HCT116 (cell line): ENCODE results near the gene FOXF2. TPM values are rescaled to one million over a fixed set of nuclear protein-coding genes. Genes with fewer than 3 reads are reported as not detected.

Experiments used
- ATAC-seq: fragments of 200-7000 bp; cut with Tn5 transposase; 2 replicates; pipeline ENCODE4 v1.9.1; 2020; ENCODE audit warnings: mild to moderate bottlenecking, moderate library complexity
- BruUV-seq: library from RNA; stranded (reverse); fragments of 400-500 nt; replicated peaks from 2 replicates; lab custom pipeline; 2021; lab: Mats Ljungman, UMichigan
- CTCF ChIA-PET: fragments of 300-600 bp; sonication (Branson Sonifier 250); formaldehyde crosslinking; loops from one replicate; lab custom pipeline; 2021; ENCODE audit warnings: antibody characterized with exemption; lab: Charles Lee
- POLR2A ChIA-PET: fragments of 300-600, 350-600 bp; sonication (Branson Sonifier 250); formaldehyde crosslinking; loops from one replicate; lab custom pipeline; 2021; ENCODE audit warnings: antibody characterized with exemption; lab: Charles Lee
- RAD21 ChIA-PET, 2 experiments: fragments of 300-600 bp; sonication (Branson Sonifier 250); formaldehyde crosslinking; loops; one replicate each; lab custom pipeline; 2023; ENCODE audit warnings: low total read pairs in 2 of 2; ENCODE audit not compliant: uncharacterized antibody in 2 of 2, unreplicated experiment in 2 of 2, low non-redundant PET in 1 of 2; lab: Charles Lee
- DNase-seq: peaks from one replicate; pipeline ENCODE4 v3.0.0-alpha.2; 2010; ENCODE audit warnings: low read depth, low spot score
- H2AFZ ChIP-seq: fragments of 200-600 bp; shearing (Covaris generic), sonication (generic); 2 replicates; pipeline ENCODE4 v1.6.1; 2017; ENCODE audit warnings: low read depth, mixed run types, mixed read lengths, antibody characterized with exemption, low read length; ENCODE audit not compliant: poor library complexity, severe bottlenecking
- H3K27ac ChIP-seq: 2 replicates; pipeline ENCODE4 v1.5.1; 2012; ENCODE audit warnings: low read depth, low read length
- H3K27me3 ChIP-seq: fragments of 200-600 bp; sonication (generic); 2 replicates; pipeline ENCODE4 v1.6.1; 2016; ENCODE audit warnings: mixed run types, low read length, mixed read lengths; ENCODE audit not compliant: insufficient read depth
- H3K36me3 ChIP-seq, 2 experiments: fragments of 200-500 bp in 1 of 2; fragments of 200-600 bp in 1 of 2; sonication (Bioruptor generic) in 1 of 2; sonication (generic) in 1 of 2; 2 replicates each; pipeline versions ENCODE4 v1.5.1 to v1.6.1; 2014 to 2016; ENCODE audit warnings: low read length in 2 of 2, inconsistent platforms in 1 of 2, mixed read lengths in 1 of 2, mixed run types in 1 of 2; ENCODE audit not compliant: insufficient read depth in 2 of 2, control insufficient read depth in 1 of 2
- H3K4me1 ChIP-seq, 2 experiments: fragments of 200-600 bp in 1 of 2; sonication (generic) in 1 of 2; 2 replicates each; pipeline versions ENCODE4 v1.5.1 to v1.6.1; 2012 to 2017; ENCODE audit warnings: low read length in 2 of 2, inconsistent platforms in 1 of 2, mild to moderate bottlenecking in 1 of 2, mixed read lengths in 1 of 2, mixed run types in 1 of 2, moderate library complexity in 1 of 2; ENCODE audit not compliant: insufficient read depth in 2 of 2, control insufficient read depth in 1 of 2
- H3K4me2 ChIP-seq: fragments of 200-600 bp; sonication (generic); 2 replicates; pipeline ENCODE4 v1.6.1; 2017; ENCODE audit warnings: mixed run types, low read length, mixed read lengths
- H3K4me3 ChIP-seq, 2 experiments: fragments of 200-600 bp in 1 of 2; sonication (generic) in 1 of 2; replicated peaks in 1 of 2; 2 replicates each; pipeline ENCODE4 v1.5.1; 2011 to 2016; ENCODE audit warnings: low read length in 2 of 2, control low read depth in 1 of 2, low read depth in 1 of 2, mild to moderate bottlenecking in 1 of 2, mixed read lengths in 1 of 2, mixed run types in 1 of 2
- H3K79me2 ChIP-seq: fragments of 200-600 bp; sonication (generic); 2 replicates; pipeline ENCODE4 v1.6.1; 2017; ENCODE audit warnings: mild to moderate bottlenecking, mixed run types, low read length, moderate library complexity, mixed read lengths; ENCODE audit not compliant: insufficient read depth
- H3K9ac ChIP-seq: fragments of 200-600 bp; sonication (generic); 2 replicates; pipeline ENCODE4 v1.6.1; 2016; ENCODE audit warnings: low read length, mixed read lengths
- H3K9me2 ChIP-seq: fragments of 200-600 bp; sonication (generic), shearing (Covaris generic); 2 replicates; pipeline ENCODE4 v1.6.1; 2017; ENCODE audit warnings: mixed run types, mild to moderate bottlenecking, moderate library complexity; ENCODE audit not compliant: insufficient read depth
- H3K9me3 ChIP-seq, 2 experiments: fragments of 200-500 bp in 1 of 2; fragments of 200-600 bp in 1 of 2; sonication (Bioruptor generic) in 1 of 2; sonication (generic) in 1 of 2; 2 replicates each; pipeline ENCODE4 v1.6.1; 2014 to 2017; ENCODE audit warnings: low read length in 2 of 2, mixed read lengths in 2 of 2, inconsistent platforms in 1 of 2, low read depth in 1 of 2, mild to moderate bottlenecking in 1 of 2, mixed run types in 1 of 2, moderate library complexity in 1 of 2; ENCODE audit not compliant: control insufficient read depth in 1 of 2, insufficient read depth in 1 of 2
- H4K20me1 ChIP-seq: fragments of 200-600 bp; sonication (generic), shearing (Covaris generic); 2 replicates; pipeline ENCODE4 v1.6.1; 2017; ENCODE audit warnings: mixed run types, mild to moderate bottlenecking, moderate library complexity; ENCODE audit not compliant: insufficient read depth
- CBX3 ChIP-seq: IDR thresholded peaks from 2 replicates; pipeline ENCODE4 v1.6.1; 2012; ENCODE audit warnings: low read depth
- CEBPB ChIP-seq: IDR thresholded peaks from 2 replicates; pipeline ENCODE4 v1.6.1; 2012; ENCODE audit warnings: low read depth
- EGR1 ChIP-seq: IDR thresholded peaks from 2 replicates; pipeline ENCODE4 v1.6.1; 2012; ENCODE audit warnings: low read depth
- EZH2 ChIP-seq: fragments of 200-600 bp; sonication (generic); IDR thresholded peaks from 2 replicates; pipeline ENCODE4 v1.6.1; 2017; ENCODE audit warnings: antibody characterized with exemption, mixed run types
- EZH2phosphoT487 ChIP-seq: fragments of 200-600 bp; IDR thresholded peaks from 2 replicates; pipeline ENCODE4 v1.6.1; 2018; ENCODE audit warnings: antibody characterized with exemption, borderline replicate concordance
- FOSL1 ChIP-seq: IDR thresholded peaks from 2 replicates; pipeline ENCODE4 v1.6.1; 2012; ENCODE audit warnings: low read depth
- JUND ChIP-seq: IDR thresholded peaks from 2 replicates; pipeline ENCODE4 v1.6.1; 2012
- RAD21 ChIP-seq: IDR thresholded peaks from 2 replicates; pipeline ENCODE4 v1.6.1; 2012; ENCODE audit warnings: low read depth, mild to moderate bottlenecking
- REST ChIP-seq: IDR thresholded peaks from 2 replicates; pipeline ENCODE4 v1.6.1; 2012; ENCODE audit warnings: low read depth
- SRF ChIP-seq: IDR thresholded peaks from 2 replicates; pipeline ENCODE4 v1.6.1; 2012; ENCODE audit warnings: low read depth
- TCF7L2 ChIP-seq: IDR thresholded peaks from 2 replicates; pipeline ENCODE4 v1.7.0; 2011; ENCODE audit warnings: borderline replicate concordance, inconsistent platforms; ENCODE audit not compliant: insufficient read depth, insufficient read length; ENCODE audit errors: extremely low read depth
- YY1 ChIP-seq: IDR thresholded peaks from 2 replicates; pipeline ENCODE4 v1.6.1; 2011; ENCODE audit warnings: low read length, low read depth, moderate library complexity, mild to moderate bottlenecking; ENCODE audit not compliant: insufficient replicate concordance; ENCODE audit errors: extremely low read depth
- ZFX ChIP-seq: fragments of 450-650 bp; IDR thresholded peaks from 2 replicates; pipeline ENCODE4 v1.6.1; 2017
- intact Hi-C: fragments of 100-400 bp; cut with micrococcal nuclease; formaldehyde crosslinking; loops from 2 replicates; pipeline ENCODE4 v1.10.0; 2022
- total RNA-seq: library from RNA; stranded (reverse); gene quantifications from one replicate; pipeline ENCODE4 v1.2.1, GENCODE V29; 2021; ENCODE audit not compliant: unreplicated experiment
- TF ChIP-seq, protein P1 (sequence below): IDR thresholded peaks from 2 replicates; pipeline ENCODE4 v1.6.1; 2012
- TF ChIP-seq, protein P2 (sequence below): IDR thresholded peaks from 2 replicates; pipeline ENCODE4 v1.6.1; 2011; ENCODE audit warnings: mild to moderate bottlenecking, low read length, moderate library complexity; ENCODE audit not compliant: insufficient replicate concordance; ENCODE audit errors: extremely low read depth

Gene FOXF2
- total RNA-seq, 1 experiment from 2014 or later = not detected

- H3K9me2 ChIP-seq = no peaks in the 10 kb centered on the region
- no peak overlapping the region for H3K4me3 ChIP-seq
- H3K9me3 ChIP-seq = no peaks in the 10 kb centered on the region
- no peak for DNase-seq
- H3K4me2 ChIP-seq = no peak overlapping the region
- ATAC-seq = no peak
- intact Hi-C loops = no loop called here
- no peaks in the 10 kb centered on the region for H4K20me1 ChIP-seq
- H3K9ac ChIP-seq = no peak overlapping the region
- RAD21 ChIA-PET = no interaction called here
- POLR2A ChIA-PET = no interaction called here
- no peak overlapping the region for H2AFZ ChIP-seq
- TF ChIP-seq EGR1 = no peak
- TF ChIP-seq RAD21 = no peak
- no peak for TF ChIP-seq REST
- no peak for TF ChIP-seq YY1
- TF ChIP-seq EZH2phosphoT487 = no peak
- TF ChIP-seq, protein P1, sequence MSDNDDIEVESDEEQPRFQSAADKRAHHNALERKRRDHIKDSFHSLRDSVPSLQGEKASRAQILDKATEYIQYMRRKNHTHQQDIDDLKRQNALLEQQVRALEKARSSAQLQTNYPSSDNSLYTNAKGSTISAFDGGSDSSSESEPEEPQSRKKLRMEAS = no peak
- TF ChIP-seq SRF = no peak
- no peak for TF ChIP-seq EZH2
- no peak for TF ChIP-seq ZFX
- TF ChIP-seq CBX3 = no peak
- no peak for TF ChIP-seq CEBPB
- TF ChIP-seq FOSL1 = no peak
- TF ChIP-seq, protein P2, sequence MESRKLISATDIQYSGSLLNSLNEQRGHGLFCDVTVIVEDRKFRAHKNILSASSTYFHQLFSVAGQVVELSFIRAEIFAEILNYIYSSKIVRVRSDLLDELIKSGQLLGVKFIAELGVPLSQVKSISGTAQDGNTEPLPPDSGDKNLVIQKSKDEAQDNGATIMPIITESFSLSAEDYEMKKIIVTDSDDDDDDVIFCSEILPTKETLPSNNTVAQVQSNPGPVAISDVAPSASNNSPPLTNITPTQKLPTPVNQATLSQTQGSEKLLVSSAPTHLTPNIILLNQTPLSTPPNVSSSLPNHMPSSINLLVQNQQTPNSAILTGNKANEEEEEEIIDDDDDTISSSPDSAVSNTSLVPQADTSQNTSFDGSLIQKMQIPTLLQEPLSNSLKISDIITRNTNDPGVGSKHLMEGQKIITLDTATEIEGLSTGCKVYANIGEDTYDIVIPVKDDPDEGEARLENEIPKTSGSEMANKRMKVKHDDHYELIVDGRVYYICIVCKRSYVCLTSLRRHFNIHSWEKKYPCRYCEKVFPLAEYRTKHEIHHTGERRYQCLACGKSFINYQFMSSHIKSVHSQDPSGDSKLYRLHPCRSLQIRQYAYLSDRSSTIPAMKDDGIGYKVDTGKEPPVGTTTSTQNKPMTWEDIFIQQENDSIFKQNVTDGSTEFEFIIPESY = no peak
- no peak for TF ChIP-seq JUND
- TF ChIP-seq TCF7L2 = no peak
- no peaks in the 10 kb centered on the region for H3K36me3 ChIP-seq
- H3K27me3 ChIP-seq = no peaks in the 10 kb centered on the region
- BruUV-seq = no TSS peak
- H3K27ac ChIP-seq = no peak overlapping the region
- H3K79me2 ChIP-seq = no peaks in the 10 kb centered on the region
- H3K4me1 ChIP-seq = no peaks in the 10 kb centered on the region
- CTCF ChIA-PET = interaction anchor here (0.9 kb wide), 1 partner anchor 10 kb away, joined by 3 read pairs; no protein-coding TSS in a partner anchor
Measured at GRCh38 chr6:1406306-1407072, 17.1 kb downstream of the FOXF2 start.
